GM19372 (cell line): ENCODE data around the gene SYNDIG1.

Experiments used
- ATAC-seq: cut with Tn5 transposase; IDR thresholded peaks from one replicate; pipeline ENCODE4 v1.9.1; 2021; ENCODE audit warnings: mild to moderate bottlenecking, low read depth, moderate library complexity; ENCODE audit not compliant: unreplicated experiment

SYNDIG1 gene

GRCh38 chr20:24469116-24469893 lies at the start of gene SYNDIG1:
SYNDIG1 (plus strand) TSS chr20:24469629; CDS start chr20:24543098, 73,469 bp downstream.
- ATAC-seq: no peak

GRCh38 chr20:24419786-24420185 lies 49.6 kb upstream of the SYNDIG1 start:
- no peak for ATAC-seq

DNA sequence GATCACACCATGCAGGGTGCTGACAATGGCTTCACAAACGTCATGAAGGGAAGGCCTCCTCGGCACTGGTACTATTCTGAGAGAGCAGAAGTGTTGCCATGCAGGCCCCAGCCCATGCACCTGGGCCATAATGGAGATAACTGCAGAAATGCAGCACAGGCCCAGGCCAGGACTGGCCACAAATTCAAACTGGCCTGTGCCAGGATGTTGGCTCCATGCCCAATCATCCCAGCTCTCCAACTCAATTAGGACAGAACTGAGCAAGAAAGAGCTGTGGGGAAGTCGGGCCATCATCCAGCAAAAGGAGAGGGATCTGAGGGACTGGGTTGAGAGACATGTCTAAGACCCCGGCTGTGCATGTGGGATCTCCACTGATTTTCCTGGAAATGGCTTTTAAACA lies 48.9 kb upstream of the SYNDIG1 start:
- no peak for ATAC-seq

DNA sequence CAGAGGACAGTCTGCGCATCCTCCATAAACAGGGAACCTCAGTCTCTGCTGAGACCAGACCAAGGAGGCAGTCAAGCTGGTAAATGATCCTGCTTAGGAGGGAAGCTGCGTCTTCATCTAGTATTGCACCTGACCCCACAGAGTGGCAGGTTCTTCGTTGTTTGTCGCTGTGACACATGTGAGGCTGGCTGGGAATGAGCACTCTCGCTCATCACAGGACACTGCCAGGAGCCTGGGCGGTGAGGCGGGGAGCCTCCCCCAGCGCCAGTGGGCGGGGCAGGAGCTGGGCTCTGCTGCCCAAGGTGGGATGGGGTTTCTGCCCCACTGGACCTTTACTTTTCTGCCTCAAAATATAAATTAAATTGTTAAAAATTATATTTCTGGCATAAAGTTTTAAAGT lies 48.4 kb upstream of the SYNDIG1 start:
- ATAC-seq: no peak

DNA sequence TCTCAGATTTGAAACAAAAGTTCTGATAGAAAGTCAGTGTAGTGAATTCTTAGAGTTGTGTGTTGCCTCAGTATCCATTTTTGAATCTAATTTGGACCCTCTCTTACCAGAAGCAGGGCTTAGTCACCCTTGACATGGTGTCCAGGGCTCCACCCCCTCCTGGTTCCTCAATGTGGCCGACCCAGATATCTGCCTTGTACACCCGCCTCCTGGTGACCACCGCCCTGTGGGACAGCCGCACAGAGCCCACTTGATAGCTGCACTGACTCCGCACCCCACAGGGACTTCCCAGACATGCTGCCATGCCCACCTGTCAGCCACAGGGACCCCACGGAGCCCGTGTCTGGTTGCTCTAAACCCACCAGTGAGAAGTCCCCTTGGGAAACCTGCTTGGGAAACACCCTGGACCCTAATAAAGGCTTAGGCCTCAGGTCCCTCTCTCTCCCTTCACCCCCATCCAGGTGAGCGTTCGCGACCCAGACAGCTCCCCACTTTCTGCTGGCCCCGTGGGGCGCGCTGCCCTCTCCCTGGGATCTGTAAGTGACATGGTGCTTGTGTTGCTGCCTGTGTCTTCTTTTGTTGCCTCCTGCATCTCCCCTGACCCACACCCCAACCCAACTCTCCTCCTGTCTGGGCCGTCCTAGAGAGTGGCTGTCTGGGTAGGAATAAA lies 47.2 kb upstream of the SYNDIG1 start:
- ATAC-seq: no peak

- no peak for ATAC-seq
Measured at GRCh38 chr20:24423390-24424313, 45.8 kb upstream of the SYNDIG1 start.

- no peak for ATAC-seq
Measured at GRCh38 chr20:24425523-24426135, 43.8 kb upstream of the SYNDIG1 start.

GRCh38 chr20:24431279-24432045 lies 38.0 kb upstream of the SYNDIG1 start:
- no peak for ATAC-seq

DNA sequence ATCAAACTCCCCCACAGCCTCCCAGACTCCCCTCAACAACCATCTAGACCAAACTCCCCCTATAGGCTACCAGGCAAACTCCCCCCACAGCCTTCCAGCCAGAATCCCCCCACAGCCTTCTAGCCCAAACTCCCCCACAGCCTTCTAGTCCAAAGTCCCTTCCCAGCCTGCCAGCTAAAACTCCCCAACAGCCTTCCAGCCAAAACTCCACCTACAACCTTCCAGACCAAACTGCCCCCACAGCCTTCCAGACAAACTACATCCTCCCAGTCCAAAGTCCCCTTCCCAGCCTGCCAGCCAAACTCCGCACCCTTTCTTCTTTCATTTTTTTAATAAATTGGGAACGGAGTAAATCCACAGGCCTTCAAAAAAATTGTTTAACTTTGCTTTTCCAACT lies 37.4 kb upstream of the SYNDIG1 start:
- ATAC-seq: no peak

DNA sequence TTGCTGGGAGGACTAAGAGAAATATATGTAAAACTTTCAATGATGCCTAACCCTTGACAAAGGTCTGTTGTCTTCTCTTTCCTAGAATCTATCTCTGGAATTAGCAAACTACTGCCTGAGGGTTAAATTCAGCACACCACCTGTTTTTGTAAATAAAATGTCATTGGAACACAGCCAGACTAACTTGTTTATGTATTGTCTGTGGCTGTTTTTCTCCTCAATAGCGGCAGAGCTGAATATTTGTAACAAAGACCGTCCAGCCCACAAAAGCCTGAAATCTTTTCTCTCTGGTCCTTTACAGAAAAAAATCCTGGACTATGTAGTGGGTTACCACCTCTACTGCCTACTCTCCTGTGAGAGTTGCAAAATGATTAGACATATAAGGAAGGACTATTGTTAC lies 33.3 kb upstream of the SYNDIG1 start:
- ATAC-seq: no peak

- no peak for ATAC-seq
Measured at GRCh38 chr20:24437196-24438082, 32.0 kb upstream of the SYNDIG1 start.

GRCh38 chr20:24438331-24438730 lies 31.1 kb upstream of the SYNDIG1 start:
- ATAC-seq: no peak

DNA sequence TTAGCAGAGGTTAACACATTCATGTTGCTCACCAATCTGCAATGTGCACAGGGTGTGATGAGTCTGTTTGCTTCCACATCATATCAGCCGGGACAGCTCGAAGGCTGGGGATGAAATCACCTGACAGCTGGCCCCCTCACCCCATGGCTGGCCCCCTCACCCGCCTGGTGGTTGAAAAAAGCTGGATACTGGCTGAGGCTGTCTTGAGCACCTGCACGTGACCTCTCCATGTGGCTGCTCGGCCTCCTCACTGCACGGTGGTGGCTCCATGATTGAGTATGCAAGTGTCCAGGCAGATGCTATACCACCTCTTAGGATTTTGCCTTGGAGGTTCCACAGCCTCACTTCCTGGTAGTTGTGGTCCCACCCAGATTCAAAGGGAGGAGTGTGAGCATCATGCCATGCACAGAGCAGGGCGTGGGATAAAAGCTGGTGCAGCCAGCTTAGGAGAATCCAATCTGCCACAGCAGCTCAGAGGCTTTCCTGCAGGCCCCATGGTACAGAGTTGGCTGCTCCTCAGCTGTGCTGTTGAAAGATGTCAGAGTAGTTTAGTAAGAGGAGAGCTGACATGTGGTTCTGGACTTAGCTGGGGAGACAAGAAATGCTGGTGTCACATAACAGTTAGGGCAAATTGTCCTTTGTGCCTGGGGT lies 29.6 kb upstream of the SYNDIG1 start:
- ATAC-seq: no peak

- no peak for ATAC-seq
Measured at GRCh38 chr20:24441661-24442060, 27.8 kb upstream of the SYNDIG1 start.

DNA sequence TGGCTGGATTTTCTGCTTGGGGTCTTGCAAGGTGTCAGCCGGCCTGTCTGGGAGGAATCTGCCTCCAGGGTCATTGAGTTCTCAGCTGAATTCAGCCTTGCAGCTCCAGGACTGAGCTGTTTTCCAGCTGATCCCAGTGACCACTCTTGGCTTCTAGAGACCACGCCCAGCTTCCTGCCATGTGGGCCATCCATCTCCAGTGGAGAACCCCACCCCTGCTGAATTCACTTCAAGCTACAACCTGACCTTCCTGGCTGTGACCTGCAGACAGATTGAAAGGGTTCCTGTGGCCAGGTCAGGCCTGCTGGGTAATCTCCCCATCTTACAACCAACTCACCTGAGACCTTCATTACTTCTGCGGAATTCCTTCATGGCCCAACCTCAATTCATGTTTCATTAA lies 26.5 kb upstream of the SYNDIG1 start:
- no peak for ATAC-seq

GRCh38 chr20:24443436-24443835 lies 26.0 kb upstream of the SYNDIG1 start:
- no peak for ATAC-seq

DNA sequence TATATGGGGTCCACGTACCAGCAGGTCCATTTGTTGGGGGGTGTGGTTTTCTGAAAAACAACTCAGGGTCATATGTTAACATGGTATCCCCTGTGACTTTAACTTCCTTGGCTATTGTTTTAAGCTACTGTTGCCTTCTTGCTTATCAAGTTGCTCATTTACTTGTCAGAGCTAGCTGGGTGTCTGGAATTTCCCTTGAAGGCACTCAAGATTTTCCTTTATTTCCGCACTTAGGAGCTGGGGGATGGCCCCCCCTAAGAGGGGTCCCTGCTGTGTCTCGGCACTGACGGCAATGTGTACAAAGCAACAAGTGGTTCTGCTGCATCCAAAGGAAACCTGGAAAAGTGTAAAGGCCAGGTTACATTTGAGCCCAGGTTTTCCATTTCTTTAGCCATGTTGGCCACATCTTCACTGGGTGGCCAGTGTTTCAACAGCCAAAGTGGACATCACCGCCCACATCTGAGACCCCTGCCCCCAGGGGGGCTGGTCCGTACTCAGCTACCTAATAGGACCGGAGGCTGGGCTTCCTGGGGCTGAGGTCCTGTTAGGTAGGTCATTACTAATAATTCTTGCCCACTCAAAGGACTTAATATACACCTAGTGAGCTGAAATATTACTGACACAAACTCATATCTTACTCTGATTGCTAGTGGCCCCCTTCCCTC lies 24.8 kb upstream of the SYNDIG1 start:
- ATAC-seq: no peak
